Fibroblast of pulmonary artery (primary cell): ENCODE data around the gene TRAPPC4.
"Not testable (repeated sequence)": the region's sequence is repeated elsewhere in the genome, so short reads cannot be mapped to it uniquely, and the experiment has no call there.

Source experiments
- DNase-seq: peaks from one replicate; pipeline ENCODE4 v3.0.0-alpha.2; 2010; ENCODE audit warnings: low read depth
- H3K4me3 ChIP-seq: replicated peaks from 2 replicates; pipeline ENCODE4 v1.5.1; 2011; ENCODE audit warnings: low read depth, mild to moderate bottlenecking, control low read depth, low read length, moderate library complexity
- CTCF ChIP-seq: IDR thresholded peaks from 2 replicates; pipeline ENCODE4 v1.5.1; 2011; ENCODE audit warnings: mild to moderate bottlenecking, control low read depth, low read length, inconsistent platforms; ENCODE audit errors: missing control alignments

TRAPPC4 gene

GRCh38 chr11:119018074-119018938 lies at the start of gene TRAPPC4, which contains the start of gene RPS25:
Gene TRAPPC4, plus strand, starts transcription at chr11:119018766. Its CDS starts 30 bp downstream, at chr11:119018796.
Gene RPS25, minus strand, starts transcription at chr11:119018343. Its CDS starts 59 bp downstream, at chr11:119018284.
- peak within 1 kb of the TSS; percentile 89 for H3K4me3 ChIP-seq
- peak; percentile 97 for DNase-seq
- no peak for TF ChIP-seq CTCF

- not testable (repeated sequence) for H3K4me3 ChIP-seq, DNase-seq
Observed at GRCh38 chr11:118969508-118969907, 49.1 kb upstream of the TRAPPC4 start.

GRCh38 chr11:118971646-118972045 lies 46.9 kb upstream of the TRAPPC4 start, which contains the start of gene FOXR1:
Gene FOXR1, plus strand, starts transcription at chr11:118971761. Its CDS starts 171 bp downstream, at chr11:118971932.
- DNase-seq: no peak
- no peak for TF ChIP-seq CTCF
- H3K4me3 ChIP-seq: no peak within 1 kb of the TSS

GRCh38 chr11:118973985-118974384 lies 44.6 kb upstream of the TRAPPC4 start:
- no peak overlapping the region for H3K4me3 ChIP-seq
- no peak for TF ChIP-seq CTCF
- no peak for DNase-seq

- H3K4me3 ChIP-seq: no peak overlapping the region
- DNase-seq: no peak
- no peak for TF ChIP-seq CTCF
Observed at GRCh38 chr11:118975771-118976709, 42.5 kb upstream of the TRAPPC4 start.

- DNase-seq: no peak
- no peak for TF ChIP-seq CTCF
- H3K4me3 ChIP-seq: no peak overlapping the region
Observed at GRCh38 chr11:118979434-118979833, 39.1 kb upstream of the TRAPPC4 start.
